HG02981 (cell line): ENCODE measurements around the gene FBRSL1.

Experiments
- ATAC-seq: cut with Tn5 transposase; IDR thresholded peaks from one replicate; pipeline ENCODE4 v1.9.1; 2021; ENCODE audit warnings: mild to moderate bottlenecking, moderate library complexity; ENCODE audit not compliant: unreplicated experiment

Gene FBRSL1

GRCh38 chr12:132483208-132483607, 6.7 kb upstream of the FBRSL1 start:
- no peak for ATAC-seq

DNA sequence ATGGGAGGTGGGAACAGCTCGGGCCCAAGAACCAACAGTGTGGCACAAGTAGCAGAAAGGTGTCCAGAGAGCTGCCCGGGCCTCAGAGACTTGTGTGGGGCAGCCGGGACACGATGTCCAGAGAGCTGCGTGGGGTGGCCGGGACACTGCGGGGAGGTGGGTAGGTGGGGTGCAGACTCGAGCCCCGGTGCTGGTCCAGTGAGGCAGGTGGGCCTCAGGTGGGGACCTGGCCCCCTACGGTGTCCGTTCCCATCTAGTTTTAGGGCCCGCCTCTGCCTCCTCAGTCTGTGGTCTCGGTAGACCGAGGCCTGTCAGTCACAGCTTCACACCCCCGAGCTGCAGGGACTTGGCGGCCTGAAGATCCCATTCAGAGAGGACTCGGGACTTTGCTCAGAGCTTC, 6.3 kb upstream of the FBRSL1 start:
- ATAC-seq = no peak

GRCh38 chr12:132484183-132484890, 5.6 kb upstream of the FBRSL1 start:
- no peak for ATAC-seq

- ATAC-seq = no peak
Observed at GRCh38 chr12:132484891-132485441, 5.0 kb upstream of the FBRSL1 start.

DNA sequence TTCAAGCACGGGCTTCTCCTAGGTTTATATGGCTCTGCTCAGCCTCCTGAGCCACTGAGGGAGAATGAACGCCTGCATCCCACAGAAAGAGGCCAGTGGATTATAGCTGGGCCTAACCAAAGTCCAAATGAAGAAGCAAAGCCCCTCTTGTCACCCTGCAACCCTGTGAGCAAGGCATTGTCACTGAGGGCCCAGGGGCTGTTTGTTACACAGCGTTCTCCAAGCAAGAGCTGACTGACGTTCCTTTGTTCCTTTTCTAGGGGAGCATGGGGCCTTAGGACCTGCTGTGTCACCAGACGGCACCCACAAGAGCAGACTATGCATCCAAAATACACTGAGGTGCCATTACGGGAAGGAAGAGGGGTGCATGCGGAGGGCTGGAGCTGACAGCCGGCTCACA, 4.3 kb upstream of the FBRSL1 start:
- ATAC-seq = no peak

DNA sequence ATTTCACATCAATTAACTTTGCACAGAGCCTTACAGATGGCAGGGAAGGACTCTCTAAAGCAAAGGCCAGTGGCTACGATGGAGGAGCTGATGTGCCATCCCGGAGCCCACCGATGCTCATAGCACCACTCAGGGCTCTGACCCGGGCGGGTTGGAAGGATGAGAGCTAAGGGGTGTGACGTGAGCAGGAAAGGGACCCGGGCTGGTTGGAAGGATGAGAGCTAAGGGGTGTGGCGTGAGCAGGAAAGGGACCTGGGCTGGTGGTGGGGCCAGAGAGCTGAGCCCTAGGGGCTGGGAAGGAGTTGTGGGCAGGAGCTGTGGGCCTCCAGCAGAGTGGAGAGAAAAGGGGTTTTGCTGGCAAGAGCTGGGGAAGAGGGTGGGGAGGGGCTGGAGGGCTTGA, 3.8 kb upstream of the FBRSL1 start:
- ATAC-seq = no peak

- ATAC-seq = no peak
Observed at GRCh38 chr12:132486576-132486975, 3.4 kb upstream of the FBRSL1 start.

DNA sequence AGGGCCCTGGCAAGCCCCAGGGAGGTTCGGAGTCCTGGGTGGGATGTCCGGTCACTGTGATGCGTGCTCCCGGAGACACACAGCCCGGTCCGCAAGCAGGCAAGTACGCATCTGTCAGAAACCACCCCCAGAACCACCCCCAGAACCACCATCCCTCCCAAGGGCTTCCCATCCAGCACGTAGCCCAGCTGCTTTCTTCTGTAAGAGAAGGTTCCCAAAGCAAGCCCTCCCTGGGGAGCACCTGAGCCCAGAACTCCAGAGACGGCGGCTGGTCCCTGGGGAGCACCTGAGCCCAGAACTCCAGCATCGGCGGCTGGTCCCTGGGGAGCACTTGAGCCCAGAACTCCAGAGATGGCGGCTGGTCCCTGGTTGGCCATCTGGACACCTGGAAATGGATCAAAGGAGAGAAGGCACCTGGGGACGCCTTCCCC, 2.6 kb upstream of the FBRSL1 start:
- no peak for ATAC-seq

GRCh38 chr12:132488127-132489077, 1.5 kb upstream of the FBRSL1 start:
- no peak for ATAC-seq

GRCh38 chr12:132489078-132489601, 811 bp upstream of the FBRSL1 start:
- peak; percentile 22 for ATAC-seq

- peak; percentile 14 for ATAC-seq
Observed at GRCh38 chr12:132490422-132491137, 629 bp downstream of the FBRSL1 start.

DNA sequence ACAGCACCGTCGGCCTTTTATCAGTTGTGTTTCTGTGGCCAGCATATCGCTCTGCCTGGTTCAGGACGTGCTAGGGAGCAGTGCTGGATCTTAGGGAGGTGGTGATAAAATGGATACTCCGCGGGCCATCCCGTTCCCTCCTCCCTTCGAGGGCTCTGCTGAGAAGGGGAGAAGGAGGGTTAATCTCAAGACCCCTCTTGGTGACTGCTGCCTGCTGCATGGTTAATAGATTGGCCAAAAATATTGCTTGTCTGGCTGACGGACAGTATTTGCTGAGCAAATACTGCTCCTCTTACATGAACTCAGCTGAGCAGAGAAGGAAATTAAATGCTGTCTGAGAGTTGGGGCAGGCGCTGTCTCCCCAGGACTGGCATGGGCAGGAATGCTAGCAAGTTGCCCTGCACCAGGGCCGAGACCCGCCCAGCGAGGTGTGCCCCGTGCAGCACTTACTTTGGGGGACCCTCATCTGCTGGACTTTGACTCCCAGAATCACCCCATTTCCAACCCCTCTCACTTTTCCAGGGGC, 1.2 kb downstream of the FBRSL1 start:
- ATAC-seq = no peak

- no peak for ATAC-seq
Observed at GRCh38 chr12:132491761-132492378, 1.9 kb downstream of the FBRSL1 start.

GRCh38 chr12:132492522-132492921, 2.6 kb downstream of the FBRSL1 start:
- no peak for ATAC-seq

- ATAC-seq = no peak
Observed at GRCh38 chr12:132492951-132493350, 3.0 kb downstream of the FBRSL1 start.

DNA sequence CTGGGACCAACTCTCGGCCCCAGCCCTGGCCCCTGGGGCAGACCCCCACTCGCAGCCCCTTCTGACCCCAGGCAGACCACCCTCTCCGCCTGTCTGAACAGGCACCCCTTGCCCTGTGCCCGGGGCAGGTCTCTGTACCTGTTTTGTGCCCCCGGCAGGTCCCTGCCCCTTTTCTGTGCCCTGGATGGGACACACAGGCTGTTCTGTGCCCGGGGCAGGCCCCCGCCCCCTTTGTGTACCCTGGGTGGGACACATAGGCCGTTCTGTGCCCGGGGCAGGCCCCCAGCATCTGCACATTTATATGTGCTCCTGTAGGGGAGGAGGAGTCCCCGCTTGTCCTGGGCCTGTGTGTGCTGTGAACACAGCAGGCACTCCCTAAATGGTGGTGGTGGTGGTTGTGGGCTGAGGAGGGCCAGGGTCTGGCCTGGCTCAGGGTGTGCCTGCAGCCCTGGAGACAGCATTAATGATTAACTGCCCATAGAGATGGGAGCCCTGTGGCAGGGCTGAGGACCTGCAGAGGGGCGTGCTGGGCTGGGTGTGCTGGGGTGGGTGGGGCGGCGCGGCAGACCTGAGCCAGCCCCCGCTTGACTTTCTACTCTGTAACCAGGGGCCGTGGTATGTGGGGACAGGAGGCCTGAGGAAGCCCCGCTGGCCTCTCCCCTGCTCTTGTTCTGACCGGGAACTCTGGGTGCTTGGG, 3.7 kb downstream of the FBRSL1 start:
- ATAC-seq = no peak

- no peak for ATAC-seq
Observed at GRCh38 chr12:132494294-132495164, 4.6 kb downstream of the FBRSL1 start.

- no peak for ATAC-seq
Observed at GRCh38 chr12:132495165-132495544, 5.2 kb downstream of the FBRSL1 start.
